HCT116 (cell line): ENCODE results near the gene RNF34. TPM values are rescaled to one million over a fixed set of nuclear protein-coding genes. Genes with fewer than 3 reads are reported as not detected.
A peak's percentile ranks its signal among the peaks of the same experiment; 100 is the strongest.

Experiments used
- ATAC-seq: fragments of 200-7000 bp; cut with Tn5 transposase; 2 replicates; pipeline ENCODE4 v1.9.1; 2020; ENCODE audit warnings: mild to moderate bottlenecking, moderate library complexity
- BruUV-seq: library from RNA; stranded (reverse); fragments of 400-500 nt; replicated peaks from 2 replicates; lab custom pipeline; 2021; lab: Mats Ljungman, UMichigan
- CTCF ChIA-PET: fragments of 300-600 bp; sonication (Branson Sonifier 250); formaldehyde crosslinking; loops from one replicate; lab custom pipeline; 2021; ENCODE audit warnings: antibody characterized with exemption; lab: Charles Lee
- POLR2A ChIA-PET: fragments of 300-600, 350-600 bp; sonication (Branson Sonifier 250); formaldehyde crosslinking; loops from one replicate; lab custom pipeline; 2021; ENCODE audit warnings: antibody characterized with exemption; lab: Charles Lee
- RAD21 ChIA-PET, 2 experiments: fragments of 300-600 bp; sonication (Branson Sonifier 250); formaldehyde crosslinking; loops; one replicate each; lab custom pipeline; 2023; ENCODE audit warnings: low total read pairs in 2 of 2; ENCODE audit not compliant: uncharacterized antibody in 2 of 2, unreplicated experiment in 2 of 2, low non-redundant PET in 1 of 2; lab: Charles Lee
- DNase-seq: peaks from one replicate; pipeline ENCODE4 v3.0.0-alpha.2; 2010; ENCODE audit warnings: low read depth, low spot score
- H2AFZ ChIP-seq: fragments of 200-600 bp; shearing (Covaris generic), sonication (generic); 2 replicates; pipeline ENCODE4 v1.6.1; 2017; ENCODE audit warnings: low read depth, mixed run types, mixed read lengths, antibody characterized with exemption, low read length; ENCODE audit not compliant: poor library complexity, severe bottlenecking
- H3K27ac ChIP-seq: 2 replicates; pipeline ENCODE4 v1.5.1; 2012; ENCODE audit warnings: low read depth, low read length
- H3K27me3 ChIP-seq: fragments of 200-600 bp; sonication (generic); 2 replicates; pipeline ENCODE4 v1.6.1; 2016; ENCODE audit warnings: mixed run types, low read length, mixed read lengths; ENCODE audit not compliant: insufficient read depth
- H3K36me3 ChIP-seq, 2 experiments: fragments of 200-500 bp in 1 of 2; fragments of 200-600 bp in 1 of 2; sonication (Bioruptor generic) in 1 of 2; sonication (generic) in 1 of 2; 2 replicates each; pipeline versions ENCODE4 v1.5.1 to v1.6.1; 2014 to 2016; ENCODE audit warnings: low read length in 2 of 2, inconsistent platforms in 1 of 2, mixed read lengths in 1 of 2, mixed run types in 1 of 2; ENCODE audit not compliant: insufficient read depth in 2 of 2, control insufficient read depth in 1 of 2
- H3K4me1 ChIP-seq, 2 experiments: fragments of 200-600 bp in 1 of 2; sonication (generic) in 1 of 2; 2 replicates each; pipeline versions ENCODE4 v1.5.1 to v1.6.1; 2012 to 2017; ENCODE audit warnings: low read length in 2 of 2, inconsistent platforms in 1 of 2, mild to moderate bottlenecking in 1 of 2, mixed read lengths in 1 of 2, mixed run types in 1 of 2, moderate library complexity in 1 of 2; ENCODE audit not compliant: insufficient read depth in 2 of 2, control insufficient read depth in 1 of 2
- H3K4me2 ChIP-seq: fragments of 200-600 bp; sonication (generic); 2 replicates; pipeline ENCODE4 v1.6.1; 2017; ENCODE audit warnings: mixed run types, low read length, mixed read lengths
- H3K4me3 ChIP-seq, 2 experiments: fragments of 200-600 bp in 1 of 2; sonication (generic) in 1 of 2; replicated peaks in 1 of 2; 2 replicates each; pipeline ENCODE4 v1.5.1; 2011 to 2016; ENCODE audit warnings: low read length in 2 of 2, control low read depth in 1 of 2, low read depth in 1 of 2, mild to moderate bottlenecking in 1 of 2, mixed read lengths in 1 of 2, mixed run types in 1 of 2
- H3K79me2 ChIP-seq: fragments of 200-600 bp; sonication (generic); 2 replicates; pipeline ENCODE4 v1.6.1; 2017; ENCODE audit warnings: mild to moderate bottlenecking, mixed run types, low read length, moderate library complexity, mixed read lengths; ENCODE audit not compliant: insufficient read depth
- H3K9ac ChIP-seq: fragments of 200-600 bp; sonication (generic); 2 replicates; pipeline ENCODE4 v1.6.1; 2016; ENCODE audit warnings: low read length, mixed read lengths
- H3K9me2 ChIP-seq: fragments of 200-600 bp; sonication (generic), shearing (Covaris generic); 2 replicates; pipeline ENCODE4 v1.6.1; 2017; ENCODE audit warnings: mixed run types, mild to moderate bottlenecking, moderate library complexity; ENCODE audit not compliant: insufficient read depth
- H3K9me3 ChIP-seq, 2 experiments: fragments of 200-500 bp in 1 of 2; fragments of 200-600 bp in 1 of 2; sonication (Bioruptor generic) in 1 of 2; sonication (generic) in 1 of 2; 2 replicates each; pipeline ENCODE4 v1.6.1; 2014 to 2017; ENCODE audit warnings: low read length in 2 of 2, mixed read lengths in 2 of 2, inconsistent platforms in 1 of 2, low read depth in 1 of 2, mild to moderate bottlenecking in 1 of 2, mixed run types in 1 of 2, moderate library complexity in 1 of 2; ENCODE audit not compliant: control insufficient read depth in 1 of 2, insufficient read depth in 1 of 2
- H4K20me1 ChIP-seq: fragments of 200-600 bp; sonication (generic), shearing (Covaris generic); 2 replicates; pipeline ENCODE4 v1.6.1; 2017; ENCODE audit warnings: mixed run types, mild to moderate bottlenecking, moderate library complexity; ENCODE audit not compliant: insufficient read depth
- ATF3 ChIP-seq: IDR thresholded peaks from 2 replicates; pipeline ENCODE4 v1.6.1; 2012
- CBX3 ChIP-seq: IDR thresholded peaks from 2 replicates; pipeline ENCODE4 v1.6.1; 2012; ENCODE audit warnings: low read depth
- CEBPB ChIP-seq: IDR thresholded peaks from 2 replicates; pipeline ENCODE4 v1.6.1; 2012; ENCODE audit warnings: low read depth
- ELF1 ChIP-seq: IDR thresholded peaks from 2 replicates; pipeline ENCODE4 v1.6.1; 2012; ENCODE audit warnings: low read depth, borderline replicate concordance
- EZH2 ChIP-seq: fragments of 200-600 bp; sonication (generic); IDR thresholded peaks from 2 replicates; pipeline ENCODE4 v1.6.1; 2017; ENCODE audit warnings: antibody characterized with exemption, mixed run types
- EZH2phosphoT487 ChIP-seq: fragments of 200-600 bp; IDR thresholded peaks from 2 replicates; pipeline ENCODE4 v1.6.1; 2018; ENCODE audit warnings: antibody characterized with exemption, borderline replicate concordance
- POLR2A ChIP-seq: IDR thresholded peaks from 2 replicates; pipeline ENCODE4 v1.7.0; 2011; ENCODE audit warnings: borderline replicate concordance; ENCODE audit not compliant: insufficient read depth, insufficient read length; ENCODE audit errors: extremely low read depth
- RAD21 ChIP-seq: IDR thresholded peaks from 2 replicates; pipeline ENCODE4 v1.6.1; 2012; ENCODE audit warnings: low read depth, mild to moderate bottlenecking
- SIN3A ChIP-seq: IDR thresholded peaks from 2 replicates; pipeline ENCODE4 v1.6.1; 2012; ENCODE audit warnings: low read depth
- SP1 ChIP-seq: IDR thresholded peaks from 2 replicates; pipeline ENCODE4 v1.6.1; 2012; ENCODE audit warnings: low read depth
- SRF ChIP-seq: IDR thresholded peaks from 2 replicates; pipeline ENCODE4 v1.6.1; 2012; ENCODE audit warnings: low read depth
- TCF7L2 ChIP-seq: IDR thresholded peaks from 2 replicates; pipeline ENCODE4 v1.7.0; 2011; ENCODE audit warnings: borderline replicate concordance, inconsistent platforms; ENCODE audit not compliant: insufficient read depth, insufficient read length; ENCODE audit errors: extremely low read depth
- YY1 ChIP-seq: IDR thresholded peaks from 2 replicates; pipeline ENCODE4 v1.6.1; 2011; ENCODE audit warnings: low read length, low read depth, moderate library complexity, mild to moderate bottlenecking; ENCODE audit not compliant: insufficient replicate concordance; ENCODE audit errors: extremely low read depth
- ZBTB33 ChIP-seq: IDR thresholded peaks from 2 replicates; pipeline ENCODE4 v1.6.1; 2011; ENCODE audit warnings: mild to moderate bottlenecking, low read length, moderate library complexity; ENCODE audit not compliant: insufficient replicate concordance; ENCODE audit errors: extremely low read depth
- ZFX ChIP-seq: fragments of 450-650 bp; IDR thresholded peaks from 2 replicates; pipeline ENCODE4 v1.6.1; 2017
- ZNF274 ChIP-seq: fragments of 200-500 bp; sonication (Bioruptor generic); IDR thresholded peaks from 2 replicates; pipeline ENCODE4 v1.6.1; 2014; ENCODE audit warnings: mild to moderate bottlenecking, low read depth, low read length, inconsistent platforms
- intact Hi-C: fragments of 100-400 bp; cut with micrococcal nuclease; formaldehyde crosslinking; loops from 2 replicates; pipeline ENCODE4 v1.10.0; 2022
- total RNA-seq: library from RNA; stranded (reverse); gene quantifications from one replicate; pipeline ENCODE4 v1.2.1, GENCODE V29; 2021; ENCODE audit not compliant: unreplicated experiment
- TF ChIP-seq, protein P1 (sequence below): IDR thresholded peaks from 2 replicates; pipeline ENCODE4 v1.6.1; 2012; ENCODE audit warnings: low read depth

RNF34 gene
- total RNA-seq, 1 experiment from 2014 or later, result 47.8 TPM

DNA sequence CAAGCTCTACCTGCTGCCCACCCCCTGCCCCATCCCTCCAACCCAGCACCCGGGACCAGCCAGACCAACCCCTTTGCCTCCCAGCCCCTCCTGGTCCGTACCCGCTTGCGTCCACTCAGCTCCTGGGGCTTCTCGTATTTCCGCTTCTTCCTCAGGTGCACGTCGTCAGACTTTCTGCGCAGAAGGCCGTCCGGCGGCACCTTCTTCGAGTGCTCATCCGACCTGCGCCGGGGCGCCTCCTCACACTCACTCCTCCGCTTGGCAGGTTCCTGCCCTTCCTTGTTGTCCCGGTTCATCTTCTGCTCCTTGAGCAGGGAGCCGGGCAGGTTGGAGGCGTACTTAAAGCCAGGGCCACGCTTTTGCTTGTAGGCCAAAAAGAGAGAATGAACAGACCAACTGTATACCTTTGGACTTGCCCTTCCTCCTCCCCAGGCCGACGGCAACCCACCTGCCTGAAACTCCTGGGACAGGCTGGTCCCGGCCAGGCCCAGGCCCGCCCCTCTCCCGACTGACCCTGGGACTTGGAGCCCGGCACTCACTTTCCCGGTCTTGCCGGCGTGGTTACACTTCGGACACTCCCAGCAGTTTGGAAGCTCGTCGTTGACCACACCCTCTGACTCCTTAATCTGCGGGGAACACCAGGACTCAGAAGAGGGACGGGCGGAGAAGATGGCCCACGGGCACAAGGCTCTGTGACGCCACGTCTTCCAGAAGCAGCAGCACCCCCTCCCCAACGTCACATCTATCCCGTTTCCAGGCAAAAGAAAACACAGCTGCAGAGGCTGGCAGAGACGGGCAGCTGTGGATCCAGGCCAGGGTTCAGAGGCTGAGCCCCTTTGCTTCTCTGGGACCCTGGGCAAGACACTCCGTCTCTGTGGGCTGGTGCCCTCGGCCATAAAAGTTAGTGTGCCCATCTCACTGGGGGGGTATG lies 44.3 kb downstream of the RNF34 start:
- no peak overlapping the region for H3K4me3 ChIP-seq
- no peak overlapping the region for H3K4me2 ChIP-seq
- H3K27me3 ChIP-seq, result no peaks in the 10 kb centered on the region
- no peak overlapping the region for H3K27ac ChIP-seq
- DNase-seq (no peak), ATAC-seq (no peak)
- CTCF ChIA-PET, result interaction anchor here (1.2 to 3.2 kb wide), 8 partner anchors 15 to 383 kb away, joined by 3 to 19 read pairs (median 5); no protein-coding TSS in a partner anchor
- TF ChIP-seq YY1, result no peak
- no peak for TF ChIP-seq ZFX
- no peak for TF ChIP-seq ZNF274
- TF ChIP-seq ELF1, result no peak
- no peak for TF ChIP-seq TCF7L2
- TF ChIP-seq CBX3, result no peak
- no peak for TF ChIP-seq CEBPB
- TF ChIP-seq SIN3A, result no peak
- TF ChIP-seq SRF, result no peak
- no peak for TF ChIP-seq ZBTB33
- TF ChIP-seq, protein P1, sequence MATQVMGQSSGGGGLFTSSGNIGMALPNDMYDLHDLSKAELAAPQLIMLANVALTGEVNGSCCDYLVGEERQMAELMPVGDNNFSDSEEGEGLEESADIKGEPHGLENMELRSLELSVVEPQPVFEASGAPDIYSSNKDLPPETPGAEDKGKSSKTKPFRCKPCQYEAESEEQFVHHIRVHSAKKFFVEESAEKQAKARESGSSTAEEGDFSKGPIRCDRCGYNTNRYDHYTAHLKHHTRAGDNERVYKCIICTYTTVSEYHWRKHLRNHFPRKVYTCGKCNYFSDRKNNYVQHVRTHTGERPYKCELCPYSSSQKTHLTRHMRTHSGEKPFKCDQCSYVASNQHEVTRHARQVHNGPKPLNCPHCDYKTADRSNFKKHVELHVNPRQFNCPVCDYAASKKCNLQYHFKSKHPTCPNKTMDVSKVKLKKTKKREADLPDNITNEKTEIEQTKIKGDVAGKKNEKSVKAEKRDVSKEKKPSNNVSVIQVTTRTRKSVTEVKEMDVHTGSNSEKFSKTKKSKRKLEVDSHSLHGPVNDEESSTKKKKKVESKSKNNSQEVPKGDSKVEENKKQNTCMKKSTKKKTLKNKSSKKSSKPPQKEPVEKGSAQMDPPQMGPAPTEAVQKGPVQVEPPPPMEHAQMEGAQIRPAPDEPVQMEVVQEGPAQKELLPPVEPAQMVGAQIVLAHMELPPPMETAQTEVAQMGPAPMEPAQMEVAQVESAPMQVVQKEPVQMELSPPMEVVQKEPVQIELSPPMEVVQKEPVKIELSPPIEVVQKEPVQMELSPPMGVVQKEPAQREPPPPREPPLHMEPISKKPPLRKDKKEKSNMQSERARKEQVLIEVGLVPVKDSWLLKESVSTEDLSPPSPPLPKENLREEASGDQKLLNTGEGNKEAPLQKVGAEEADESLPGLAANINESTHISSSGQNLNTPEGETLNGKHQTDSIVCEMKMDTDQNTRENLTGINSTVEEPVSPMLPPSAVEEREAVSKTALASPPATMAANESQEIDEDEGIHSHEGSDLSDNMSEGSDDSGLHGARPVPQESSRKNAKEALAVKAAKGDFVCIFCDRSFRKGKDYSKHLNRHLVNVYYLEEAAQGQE, result no peak
- TF ChIP-seq EZH2phosphoT487, result no peak
- no peak for TF ChIP-seq ATF3
- no peak for TF ChIP-seq EZH2
- no peak for TF ChIP-seq RAD21
- TF ChIP-seq SP1, result no peak
- TF ChIP-seq POLR2A, result no peak
- TF ChIP-seq, all 23 proteins: peak for 0
- Histone ChIP-seq H2AFZ (no peak overlapping the region), H3K79me2 (peaks cover 11% of the 10 kb centered on the region; the same call in 1 of the 2 replicates), H3K36me3 (peaks cover 11 to 12% of the 10 kb centered on the region in 2 experiments; a peak in 3 of 4 replicates), H3K9ac (no peak overlapping the region), H3K9me2 (no peaks in the 10 kb centered on the region), H4K20me1 (no peaks in the 10 kb centered on the region), H3K9me3 (no peaks in the 10 kb centered on the region), H3K4me1 (peaks cover 0 to 3% of the 10 kb centered on the region in 2 experiments; a peak in 1 of 4 replicates)
- RAD21 ChIA-PET, result no interaction called here
- TSS peak; percentile 25 for BruUV-seq
- POLR2A ChIA-PET, result interaction anchor here (1.0 kb wide), 1 partner anchor 44 kb away, joined by 4 read pairs; the partner anchor contains the start of gene RNF34
- intact Hi-C loops, result loop anchor here (1.0 to 5.0 kb wide), 2 partner anchors 110 to 382 kb away; no protein-coding TSS in a partner anchor
